ENCODE data around the gene DGKI. TPM values are rescaled to one million over a fixed set of nuclear protein-coding genes. Genes with fewer than 3 reads are reported as not detected.

The DGKI gene
- total RNA-seq, 2 donors from 2014 or later: 0.04 to 0.64 TPM

GRCh38 chr7:137669706-137670105, 177.1 kb downstream of the DGKI start:
- 75% methylated on average over 2 of the region's 2 CpGs; no CpG with 5 or more reads in 1 of the 2 experiments for WGBS, 2 experiments (ENCODE audit: insufficient coverage in 1 of 2, insufficient read length in 1 of 2)
- Mint-ChIP-seq H3K27ac (no peak overlapping the region), H3K27me3 (ENCODE audit: insufficient read depth) (no peaks in the 10 kb centered on the region), H3K4me3 (no peak overlapping the region), H3K36me3 (ENCODE audit: low read depth) (no peaks in the 10 kb centered on the region), H3K9me3 (no peaks in the 10 kb centered on the region), H3K4me1 (peaks cover 2% of the 10 kb centered on the region)
- TF ChIP-seq CTCF (conservative IDR thresholded peaks at IDR 0.05): no peak
- Histone ChIP-seq H3K27ac (ENCODE audit: low read depth, low read length) (no peak overlapping the region), H3K9me3 (ENCODE audit: control insufficient read depth, low read length) (no peaks in the 10 kb centered on the region), H3K4me3 (ENCODE audit: low read length) (no peak overlapping the region), H3K27me3 (ENCODE audit: control insufficient read depth, insufficient read depth, low read length, poor library complexity, severe bottlenecking) (no peaks in the 10 kb centered on the region), H3K36me3 (ENCODE audit: control insufficient read depth, insufficient read depth, low read length) (no peaks in the 10 kb centered on the region), H3K4me1 (ENCODE audit: control insufficient read depth, insufficient read depth, low read length) (no peaks in the 10 kb centered on the region), H3K9ac (ENCODE audit: extremely low read depth, low read length, poor library complexity, severe bottlenecking) (no peak overlapping the region)
- DNase-seq: no peak

GRCh38 chr7:137668404-137668803, 178.4 kb downstream of the DGKI start:
- no peaks in the 10 kb centered on the region for H3K9me3 Mint-ChIP-seq
- H3K27ac Mint-ChIP-seq: no peak overlapping the region
- Histone ChIP-seq H3K27me3 (ENCODE audit: control insufficient read depth, insufficient read depth, low read length, poor library complexity, severe bottlenecking) (no peaks in the 10 kb centered on the region), H3K4me3 (ENCODE audit: low read length) (no peak overlapping the region), H3K27ac (ENCODE audit: low read depth, low read length) (no peak overlapping the region), H3K4me1 (ENCODE audit: control insufficient read depth, insufficient read depth, low read length) (no peaks in the 10 kb centered on the region), H3K9me3 (ENCODE audit: control insufficient read depth, low read length) (no peaks in the 10 kb centered on the region), H3K9ac (ENCODE audit: extremely low read depth, low read length, poor library complexity, severe bottlenecking) (no peak overlapping the region), H3K36me3 (ENCODE audit: control insufficient read depth, insufficient read depth, low read length) (no peaks in the 10 kb centered on the region)
- TF ChIP-seq CTCF (conservative IDR thresholded peaks at IDR 0.05): no peak
- no peaks in the 10 kb centered on the region for H3K36me3 Mint-ChIP-seq (ENCODE audit: low read depth)
- no peak overlapping the region for H3K4me3 Mint-ChIP-seq
- DNase-seq: no peak
- WGBS, 2 experiments (ENCODE audit: insufficient coverage in 1 of 2, insufficient read length in 1 of 2): 93 to 100% methylated on average over 1 of the region's 2 CpGs
- H3K4me1 Mint-ChIP-seq: peaks cover 2% of the 10 kb centered on the region
- H3K27me3 Mint-ChIP-seq (ENCODE audit: insufficient read depth): no peaks in the 10 kb centered on the region

- H3K27me3 Mint-ChIP-seq (ENCODE audit: insufficient read depth): no peaks in the 10 kb centered on the region
- DNase-seq: no peak
- Histone ChIP-seq H3K9me3 (ENCODE audit: control insufficient read depth, low read length) (no peaks in the 10 kb centered on the region), H3K27me3 (ENCODE audit: control insufficient read depth, insufficient read depth, low read length, poor library complexity, severe bottlenecking) (no peaks in the 10 kb centered on the region), H3K9ac (ENCODE audit: extremely low read depth, low read length, poor library complexity, severe bottlenecking) (no peak overlapping the region), H3K4me3 (ENCODE audit: low read length) (no peak overlapping the region), H3K36me3 (ENCODE audit: control insufficient read depth, insufficient read depth, low read length) (no peaks in the 10 kb centered on the region), H3K4me1 (ENCODE audit: control insufficient read depth, insufficient read depth, low read length) (no peaks in the 10 kb centered on the region), H3K27ac (ENCODE audit: low read depth, low read length) (no peak overlapping the region)
- TF ChIP-seq CTCF (conservative IDR thresholded peaks at IDR 0.05): no peak
- no peaks in the 10 kb centered on the region for H3K36me3 Mint-ChIP-seq (ENCODE audit: low read depth)
- H3K4me3 Mint-ChIP-seq: no peak overlapping the region
- WGBS, 2 experiments (ENCODE audit: insufficient coverage in 1 of 2, insufficient read length in 1 of 2): 87 to 94% methylated on average over 3 to 5 of the region's 5 CpGs
- H3K4me1 Mint-ChIP-seq: peaks cover 2% of the 10 kb centered on the region
- H3K9me3 Mint-ChIP-seq: no peaks in the 10 kb centered on the region
- no peak overlapping the region for H3K27ac Mint-ChIP-seq
Measured at GRCh38 chr7:137667633-137668387, 179.0 kb downstream of the DGKI start.
